HepG2 (cell line): ENCODE measurements around the gene OAT. TPM values are rescaled to one million over a fixed set of nuclear protein-coding genes. Genes with fewer than 3 reads are reported as not detected.

Experiments used
- ATF1 ChIP-seq: IDR thresholded peaks from 2 replicates; pipeline ENCODE4 v1.6.1; 2016; ENCODE audit warnings: mild to moderate bottlenecking, control low read depth
- CREM ChIP-seq, 2 experiments: sonication (generic) in 1 of 2; formaldehyde crosslinking in 1 of 2; IDR thresholded peaks; 2 replicates each; pipeline versions ENCODE4 v1.4.0 to v1.6.1; 2016 to 2020; ENCODE audit warnings: antibody characterized with exemption in 1 of 2, mild to moderate bottlenecking in 1 of 2, missing genetic modification reagents in 1 of 2
- FOXA1 ChIP-seq, 2 experiments: fragments of 450-650 bp in 1 of 2; sonication (generic) in 1 of 2; formaldehyde crosslinking in 1 of 2; IDR thresholded peaks; 2 replicates each; pipeline versions ENCODE4 v1.4.0 to v1.6.1; 2016 to 2020; ENCODE audit warnings: missing genetic modification reagents in 1 of 2
- GATAD2A ChIP-seq: IDR thresholded peaks from 2 replicates; pipeline ENCODE4 v1.6.1; 2016
- LCORL ChIP-seq, 2 experiments: fragments of 450-650 bp in 1 of 2; sonication (generic) in 1 of 2; formaldehyde crosslinking in 1 of 2; IDR thresholded peaks; 2 replicates each; pipeline versions ENCODE4 v1.5.0 to v1.6.1; 2017 to 2020; ENCODE audit warnings: antibody characterized with exemption in 1 of 2, missing genetic modification reagents in 1 of 2
- NR2F6 ChIP-seq, 2 experiments: IDR thresholded peaks; 2 replicates each; pipeline ENCODE4 v1.6.1; 2016; ENCODE audit warnings: antibody characterized with exemption in 1 of 2, mild to moderate bottlenecking in 1 of 2
- RXRB ChIP-seq: IDR thresholded peaks from 2 replicates; pipeline ENCODE4 v1.6.1; 2016; ENCODE audit warnings: borderline replicate concordance, missing genetic modification reagents, missing compliant biosample characterization
- SRSF4 ChIP-seq: fragments of 200-400 bp; formaldehyde crosslinking; IDR thresholded peaks from one replicate; pipeline ENCODE4 v1.6.1; 2018; ENCODE audit warnings: mild to moderate bottlenecking, low read depth, low read length, moderate library complexity; ENCODE audit not compliant: poor library complexity, severe bottlenecking
- TRIM24 ChIP-seq: sonication (generic); formaldehyde crosslinking; IDR thresholded peaks from 2 replicates; pipeline ENCODE4 v1.8.0; 2022; ENCODE audit warnings: mild to moderate bottlenecking, missing genetic modification reagents
- ZC3H4 ChIP-seq: sonication (generic); formaldehyde crosslinking; IDR thresholded peaks from 2 replicates; pipeline ENCODE4 v1.4.0; 2020; ENCODE audit warnings: missing genetic modification reagents, borderline replicate concordance
- ZNF530 ChIP-seq: sonication (generic); formaldehyde crosslinking; IDR thresholded peaks from 2 replicates; pipeline ENCODE4 v1.5.0; 2020; ENCODE audit warnings: low read depth, mild to moderate bottlenecking, missing genetic modification reagents
- polyA plus RNA-seq, 8 experiments: library from polyadenylated mRNA; depleted of rRNA in 3 of 8; stranded (reverse) in 7 of 8; unstranded in 1 of 8; fragments of >200 nt; fragmentation: Illumina TruSeq in 4 of 8; extraction: Trizol in 4 of 8; gene quantifications; 2 replicates each; pipeline versions ENCODE4 v1.2.1 to v1.2.3, GENCODE V29; 2011 to 2016; ENCODE audit warnings: low read depth in 4 of 8, missing spikeins in 1 of 8, mixed read lengths in 1 of 8; ENCODE audit not compliant: insufficient read depth in 1 of 8
- total RNA-seq, 5 experiments: library from RNA; depleted of rRNA; stranded (reverse); fragments of >200 nt; fragmentation: Illumina TruSeq; extraction: Trizol; gene quantifications; 2 replicates each; pipeline ENCODE4 v1.2.3, GENCODE V29; 2016; ENCODE audit warnings: low read depth in 1 of 5
- TF ChIP-seq, protein P1 (sequence below): sonication (generic); formaldehyde crosslinking; IDR thresholded peaks from 2 replicates; pipeline ENCODE4 v1.5.0; 2020; ENCODE audit warnings: mild to moderate bottlenecking, missing genetic modification reagents, borderline replicate concordance
- TF ChIP-seq, protein P2 (sequence below): IDR thresholded peaks from 2 replicates; pipeline ENCODE4 v1.6.1; 2016; ENCODE audit warnings: low read depth, control low read depth
- TF ChIP-seq, protein P3 (sequence below): sonication (generic); formaldehyde crosslinking; IDR thresholded peaks from 2 replicates; pipeline ENCODE4 v1.4.0; 2020; ENCODE audit warnings: mild to moderate bottlenecking, missing genetic modification reagents, borderline replicate concordance
- TF ChIP-seq, protein P4 (sequence below): sonication (generic); formaldehyde crosslinking; IDR thresholded peaks from 2 replicates; pipeline ENCODE4 v1.5.0; 2020; ENCODE audit warnings: mild to moderate bottlenecking, missing genetic modification reagents

OAT gene
- total and polyA plus RNA-seq, 2 of the 13 experiments (the other 11 are each of a cell fraction or from before 2014, with no cell fraction given): 87.8 to 96.7 TPM

DNA sequence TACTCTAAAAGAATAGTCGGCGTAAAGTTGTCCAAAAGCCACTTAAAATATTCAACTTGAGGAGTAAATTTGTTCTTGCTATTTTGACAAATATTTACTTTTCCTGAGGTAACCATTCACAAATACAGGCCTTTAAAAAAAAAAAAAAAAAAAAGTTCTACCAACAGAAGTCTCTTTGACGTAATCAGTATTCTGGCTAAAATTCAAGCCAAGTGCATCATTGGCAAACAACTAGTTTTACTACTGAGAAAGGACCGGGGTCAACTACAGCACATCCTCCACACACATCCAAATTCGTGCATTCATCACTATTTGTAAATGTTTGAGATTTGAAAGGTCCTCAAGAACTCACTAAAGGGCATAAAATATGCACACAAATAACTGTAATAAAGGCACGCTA, 2.0 kb downstream of the OAT start (continued):
- TF ChIP-seq, protein P1, sequence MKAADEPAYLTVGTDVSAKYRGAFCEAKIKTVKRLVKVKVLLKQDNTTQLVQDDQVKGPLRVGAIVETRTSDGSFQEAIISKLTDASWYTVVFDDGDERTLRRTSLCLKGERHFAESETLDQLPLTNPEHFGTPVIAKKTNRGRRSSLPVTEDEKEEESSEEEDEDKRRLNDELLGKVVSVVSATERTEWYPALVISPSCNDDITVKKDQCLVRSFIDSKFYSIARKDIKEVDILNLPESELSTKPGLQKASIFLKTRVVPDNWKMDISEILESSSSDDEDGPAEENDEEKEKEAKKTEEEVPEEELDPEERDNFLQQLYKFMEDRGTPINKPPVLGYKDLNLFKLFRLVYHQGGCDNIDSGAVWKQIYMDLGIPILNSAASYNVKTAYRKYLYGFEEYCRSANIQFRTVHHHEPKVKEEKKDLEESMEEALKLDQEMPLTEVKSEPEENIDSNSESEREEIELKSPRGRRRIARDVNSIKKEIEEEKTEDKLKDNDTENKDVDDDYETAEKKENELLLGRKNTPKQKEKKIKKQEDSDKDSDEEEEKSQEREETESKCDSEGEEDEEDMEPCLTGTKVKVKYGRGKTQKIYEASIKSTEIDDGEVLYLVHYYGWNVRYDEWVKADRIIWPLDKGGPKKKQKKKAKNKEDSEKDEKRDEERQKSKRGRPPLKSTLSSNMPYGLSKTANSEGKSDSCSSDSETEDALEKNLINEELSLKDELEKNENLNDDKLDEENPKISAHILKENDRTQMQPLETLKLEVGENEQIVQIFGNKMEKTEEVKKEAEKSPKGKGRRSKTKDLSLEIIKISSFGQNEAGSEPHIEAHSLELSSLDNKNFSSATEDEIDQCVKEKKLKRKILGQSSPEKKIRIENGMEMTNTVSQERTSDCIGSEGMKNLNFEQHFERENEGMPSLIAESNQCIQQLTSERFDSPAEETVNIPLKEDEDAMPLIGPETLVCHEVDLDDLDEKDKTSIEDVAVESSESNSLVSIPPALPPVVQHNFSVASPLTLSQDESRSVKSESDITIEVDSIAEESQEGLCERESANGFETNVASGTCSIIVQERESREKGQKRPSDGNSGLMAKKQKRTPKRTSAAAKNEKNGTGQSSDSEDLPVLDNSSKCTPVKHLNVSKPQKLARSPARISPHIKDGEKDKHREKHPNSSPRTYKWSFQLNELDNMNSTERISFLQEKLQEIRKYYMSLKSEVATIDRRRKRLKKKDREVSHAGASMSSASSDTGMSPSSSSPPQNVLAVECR (CRISPR knock-in tag): peak; percentile 14; the same call in 1 of the 2 replicates
- TF ChIP-seq LCORL (IDR thresholded peaks at IDR 0.05) (no peak), LCORL (CRISPR knock-in tag; IDR thresholded peaks at IDR 0.05) (0 out of 2 replicates have a peak, but pooled peaks have one; percentile 61), SRSF4 (no peak), FOXA1 (IDR thresholded peaks at IDR 0.05) (no peak), FOXA1 (CRISPR knock-in tag; IDR thresholded peaks at IDR 0.05) (no peak), CREM (IDR thresholded peaks at IDR 0.05) (peak; percentile 71), CREM (CRISPR knock-in tag; IDR thresholded peaks at IDR 0.05) (no peak), ATF1 (peak; percentile 58), GATAD2A (CRISPR knock-in tag) (peak; percentile 41; the same call in 1 of the 2 replicates), RXRB (peak; percentile 26; the same call in 1 of the 2 replicates), TRIM24 (CRISPR knock-in tag) (no peak), ZNF530 (CRISPR knock-in tag) (no peak), ZC3H4 (no peak), NR2F6 (IDR thresholded peaks at IDR 0.05) (peak; percentile 50; the same call in 1 of the 2 replicates), NR2F6 (CRISPR knock-in tag; IDR thresholded peaks at IDR 0.05) (peak; percentile 39; the same call in 1 of the 2 replicates)
- TF ChIP-seq, protein P2, sequence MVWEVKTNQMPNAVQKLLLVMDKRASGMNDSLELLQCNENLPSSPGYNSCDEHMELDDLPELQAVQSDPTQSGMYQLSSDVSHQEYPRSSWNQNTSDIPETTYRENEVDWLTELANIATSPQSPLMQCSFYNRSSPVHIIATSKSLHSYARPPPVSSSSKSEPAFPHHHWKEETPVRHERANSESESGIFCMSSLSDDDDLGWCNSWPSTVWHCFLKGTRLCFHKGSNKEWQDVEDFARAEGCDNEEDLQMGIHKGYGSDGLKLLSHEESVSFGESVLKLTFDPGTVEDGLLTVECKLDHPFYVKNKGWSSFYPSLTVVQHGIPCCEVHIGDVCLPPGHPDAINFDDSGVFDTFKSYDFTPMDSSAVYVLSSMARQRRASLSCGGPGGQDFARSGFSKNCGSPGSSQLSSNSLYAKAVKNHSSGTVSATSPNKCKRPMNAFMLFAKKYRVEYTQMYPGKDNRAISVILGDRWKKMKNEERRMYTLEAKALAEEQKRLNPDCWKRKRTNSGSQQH (CRISPR knock-in tag): no peak
- TF ChIP-seq, protein P3, sequence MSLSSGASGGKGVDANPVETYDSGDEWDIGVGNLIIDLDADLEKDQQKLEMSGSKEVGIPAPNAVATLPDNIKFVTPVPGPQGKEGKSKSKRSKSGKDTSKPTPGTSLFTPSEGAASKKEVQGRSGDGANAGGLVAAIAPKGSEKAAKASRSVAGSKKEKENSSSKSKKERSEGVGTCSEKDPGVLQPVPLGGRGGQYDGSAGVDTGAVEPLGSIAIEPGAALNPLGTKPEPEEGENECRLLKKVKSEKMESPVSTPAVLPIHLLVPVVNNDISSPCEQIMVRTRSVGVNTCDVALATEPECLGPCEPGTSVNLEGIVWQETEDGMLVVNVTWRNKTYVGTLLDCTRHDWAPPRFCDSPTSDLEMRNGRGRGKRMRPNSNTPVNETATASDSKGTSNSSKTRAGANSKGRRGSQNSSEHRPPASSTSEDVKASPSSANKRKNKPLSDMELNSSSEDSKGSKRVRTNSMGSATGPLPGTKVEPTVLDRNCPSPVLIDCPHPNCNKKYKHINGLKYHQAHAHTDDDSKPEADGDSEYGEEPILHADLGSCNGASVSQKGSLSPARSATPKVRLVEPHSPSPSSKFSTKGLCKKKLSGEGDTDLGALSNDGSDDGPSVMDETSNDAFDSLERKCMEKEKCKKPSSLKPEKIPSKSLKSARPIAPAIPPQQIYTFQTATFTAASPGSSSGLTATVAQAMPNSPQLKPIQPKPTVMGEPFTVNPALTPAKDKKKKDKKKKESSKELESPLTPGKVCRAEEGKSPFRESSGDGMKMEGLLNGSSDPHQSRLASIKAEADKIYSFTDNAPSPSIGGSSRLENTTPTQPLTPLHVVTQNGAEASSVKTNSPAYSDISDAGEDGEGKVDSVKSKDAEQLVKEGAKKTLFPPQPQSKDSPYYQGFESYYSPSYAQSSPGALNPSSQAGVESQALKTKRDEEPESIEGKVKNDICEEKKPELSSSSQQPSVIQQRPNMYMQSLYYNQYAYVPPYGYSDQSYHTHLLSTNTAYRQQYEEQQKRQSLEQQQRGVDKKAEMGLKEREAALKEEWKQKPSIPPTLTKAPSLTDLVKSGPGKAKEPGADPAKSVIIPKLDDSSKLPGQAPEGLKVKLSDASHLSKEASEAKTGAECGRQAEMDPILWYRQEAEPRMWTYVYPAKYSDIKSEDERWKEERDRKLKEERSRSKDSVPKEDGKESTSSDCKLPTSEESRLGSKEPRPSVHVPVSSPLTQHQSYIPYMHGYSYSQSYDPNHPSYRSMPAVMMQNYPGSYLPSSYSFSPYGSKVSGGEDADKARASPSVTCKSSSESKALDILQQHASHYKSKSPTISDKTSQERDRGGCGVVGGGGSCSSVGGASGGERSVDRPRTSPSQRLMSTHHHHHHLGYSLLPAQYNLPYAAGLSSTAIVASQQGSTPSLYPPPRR (CRISPR knock-in tag): peak; percentile 39; the same call in 1 of the 2 replicates
- TF ChIP-seq, protein P4, sequence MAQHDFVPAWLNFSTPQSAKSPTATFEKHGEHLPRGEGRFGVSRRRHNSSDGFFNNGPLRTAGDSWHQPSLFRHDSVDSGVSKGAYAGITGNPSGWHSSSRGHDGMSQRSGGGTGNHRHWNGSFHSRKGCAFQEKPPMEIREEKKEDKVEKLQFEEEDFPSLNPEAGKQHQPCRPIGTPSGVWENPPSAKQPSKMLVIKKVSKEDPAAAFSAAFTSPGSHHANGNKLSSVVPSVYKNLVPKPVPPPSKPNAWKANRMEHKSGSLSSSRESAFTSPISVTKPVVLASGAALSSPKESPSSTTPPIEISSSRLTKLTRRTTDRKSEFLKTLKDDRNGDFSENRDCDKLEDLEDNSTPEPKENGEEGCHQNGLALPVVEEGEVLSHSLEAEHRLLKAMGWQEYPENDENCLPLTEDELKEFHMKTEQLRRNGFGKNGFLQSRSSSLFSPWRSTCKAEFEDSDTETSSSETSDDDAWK (CRISPR knock-in tag): no peak
